ENCODE measurements around the gene RIC3. TPM values are rescaled to one million over a fixed set of nuclear protein-coding genes. Genes with fewer than 3 reads are reported as not detected.

RIC3 gene
- total and polyA plus RNA-seq, 4 donors, result 38.2 to 56.1 (median 54.1) TPM

DNA sequence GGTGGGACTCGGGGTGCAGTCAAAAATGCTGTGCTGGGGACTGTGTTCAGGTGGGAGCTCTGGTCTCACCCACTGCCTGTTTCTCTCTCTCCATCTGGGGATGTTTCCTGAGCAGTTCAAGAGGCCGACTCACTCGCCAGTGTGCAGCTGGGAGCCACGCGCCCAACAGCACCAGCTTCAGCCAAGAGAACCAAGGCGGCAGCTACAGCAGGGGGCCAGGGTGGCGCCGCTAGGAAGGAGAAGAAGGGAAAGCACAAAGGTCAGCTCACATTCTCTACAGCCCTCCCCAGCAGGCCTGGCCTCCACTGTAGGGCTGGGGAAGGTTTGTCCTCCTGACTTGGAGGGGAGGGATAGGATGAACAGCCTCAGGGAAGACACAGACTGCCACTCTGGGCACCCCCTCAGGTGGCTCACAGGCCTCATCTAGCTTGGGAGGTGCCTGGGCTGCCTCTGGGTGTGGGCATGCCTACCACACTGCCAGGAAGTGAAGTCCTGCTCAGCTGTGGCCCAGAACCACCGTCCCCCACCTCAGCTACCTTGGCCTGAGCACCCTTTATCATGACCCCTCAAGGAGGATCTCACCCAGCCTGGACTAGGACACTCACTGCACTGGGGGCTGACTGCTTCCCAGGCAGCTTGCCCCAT is 74.8 kb downstream of the RIC3 start:
- H3K27me3 ChIP-seq (ENCODE audit: control insufficient read depth, insufficient read depth, low read length), result no peaks in the 10 kb centered on the region
- peaks cover 80% of the 10 kb centered on the region for H3K36me3 ChIP-seq (ENCODE audit: control insufficient read depth, insufficient read depth, low read length)
- no peak overlapping the region for H3K27ac ChIP-seq (ENCODE audit: low read depth, low read length)
- DNase-seq (ENCODE audit: low read depth in 4 of 6, low spot score in 6 of 6), result no peak
- 94% methylated on average over 7 of the region's 9 CpGs for WGBS (ENCODE audit: insufficient coverage)
- H3K4me3 ChIP-seq (ENCODE audit: low read depth, low read length), result no peak overlapping the region
- H3K9me3 ChIP-seq (ENCODE audit: control insufficient read depth, insufficient read depth, low read length), result no peaks in the 10 kb centered on the region
- peaks cover 46% of the 10 kb centered on the region for H3K4me1 ChIP-seq (ENCODE audit: control insufficient read depth, insufficient read depth, low read length)

- peak in 2 of 6 donors; percentile 79 to 83 for DNase-seq (ENCODE audit: low read depth in 4 of 6, low spot score in 6 of 6)
- H3K4me3 ChIP-seq (ENCODE audit: low read depth, low read length), result no peak overlapping the region
- no peak overlapping the region for H3K27ac ChIP-seq (ENCODE audit: low read depth, low read length)
- H3K36me3 ChIP-seq (ENCODE audit: control insufficient read depth, insufficient read depth, low read length), result peaks cover 67% of the 10 kb centered on the region
- H3K4me1 ChIP-seq (ENCODE audit: control insufficient read depth, insufficient read depth, low read length), result peaks cover 59% of the 10 kb centered on the region
- H3K9me3 ChIP-seq (ENCODE audit: control insufficient read depth, insufficient read depth, low read length), result no peaks in the 10 kb centered on the region
- 66% methylated on average over 7 of the region's 11 CpGs for WGBS (ENCODE audit: insufficient coverage)
- no peaks in the 10 kb centered on the region for H3K27me3 ChIP-seq (ENCODE audit: control insufficient read depth, insufficient read depth, low read length)
These were observed 76.0 kb downstream of the RIC3 start for GRCh38 chr11:8092587-8093424.

DNA sequence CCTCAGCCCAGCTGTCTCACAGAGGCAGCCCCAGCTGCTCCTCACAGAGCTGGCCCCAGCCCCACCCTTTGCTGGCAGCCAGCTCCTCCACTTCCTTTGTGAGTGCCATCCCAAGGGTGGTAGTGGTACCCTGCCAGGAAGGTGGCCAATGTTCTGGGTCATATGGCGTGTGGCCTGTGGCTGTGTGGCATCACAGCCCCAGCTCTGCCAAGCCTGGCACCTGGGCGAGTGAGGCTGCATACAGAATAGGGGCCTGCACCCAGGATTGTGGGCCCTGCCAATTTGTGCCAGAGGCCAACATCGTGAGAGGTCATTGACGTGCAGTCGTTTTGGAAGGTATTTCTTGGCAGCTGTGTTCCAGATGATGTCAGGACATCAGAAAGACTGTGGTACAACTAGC is 77.1 kb downstream of the RIC3 start:
- Histone ChIP-seq H3K27me3 (ENCODE audit: control insufficient read depth, insufficient read depth, low read length) (no peaks in the 10 kb centered on the region), H3K4me3 (ENCODE audit: low read depth, low read length) (no peak overlapping the region), H3K27ac (ENCODE audit: low read depth, low read length) (no peak overlapping the region), H3K36me3 (ENCODE audit: control insufficient read depth, insufficient read depth, low read length) (peaks cover 58% of the 10 kb centered on the region), H3K4me1 (ENCODE audit: control insufficient read depth, insufficient read depth, low read length) (peaks cover 70% of the 10 kb centered on the region), H3K9me3 (ENCODE audit: control insufficient read depth, insufficient read depth, low read length) (no peaks in the 10 kb centered on the region)
- WGBS (ENCODE audit: insufficient coverage), result 76% methylated on average over 5 of the region's 5 CpGs
- DNase-seq (ENCODE audit: low read depth in 4 of 6, low spot score in 6 of 6), result no peak

- peaks cover 75% of the 10 kb centered on the region for H3K4me1 ChIP-seq (ENCODE audit: control insufficient read depth, insufficient read depth, low read length)
- WGBS (ENCODE audit: insufficient coverage), result 41% methylated on average over 5 of the region's 5 CpGs
- peaks cover 49% of the 10 kb centered on the region for H3K36me3 ChIP-seq (ENCODE audit: control insufficient read depth, insufficient read depth, low read length)
- no peaks in the 10 kb centered on the region for H3K27me3 ChIP-seq (ENCODE audit: control insufficient read depth, insufficient read depth, low read length)
- no peak overlapping the region for H3K4me3 ChIP-seq (ENCODE audit: low read depth, low read length)
- no peak overlapping the region for H3K27ac ChIP-seq (ENCODE audit: low read depth, low read length)
- DNase-seq (ENCODE audit: low read depth in 4 of 6, low spot score in 6 of 6), result peak in 4 of 6 donors; percentile 65 to 94 (median 78)
- H3K9me3 ChIP-seq (ENCODE audit: control insufficient read depth, insufficient read depth, low read length), result no peaks in the 10 kb centered on the region
These were observed 78.1 kb downstream of the RIC3 start for GRCh38 chr11:8090756-8091155.

GRCh38 chr11:8089791-8090510 is 78.9 kb downstream of the RIC3 start:
- Histone ChIP-seq H3K27ac (ENCODE audit: low read depth, low read length) (no peak overlapping the region), H3K4me3 (ENCODE audit: low read depth, low read length) (no peak overlapping the region)
- 87% methylated on average over 17 of the region's 17 CpGs for WGBS (ENCODE audit: insufficient coverage)

DNA sequence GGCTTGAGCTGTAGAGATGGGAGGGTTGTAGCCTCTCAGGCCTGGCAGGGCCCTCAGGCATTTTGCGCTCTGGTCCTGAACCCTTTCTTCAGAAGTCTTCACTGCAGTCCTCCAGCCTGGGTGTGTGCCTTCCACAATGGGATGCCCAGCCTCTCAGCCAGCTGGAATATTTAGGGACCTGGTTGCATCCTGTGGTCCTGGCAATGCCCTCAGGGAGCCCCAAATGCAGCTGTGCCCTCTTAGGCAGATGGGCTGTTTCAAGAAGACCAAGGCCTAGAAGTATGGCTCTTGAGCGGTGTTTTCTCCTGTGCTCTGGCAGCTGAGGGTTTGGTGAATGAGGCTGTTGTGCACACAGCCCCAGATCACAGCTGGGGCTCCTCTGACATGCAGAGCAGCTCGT is 81.1 kb downstream of the RIC3 start:
- H3K36me3 ChIP-seq (ENCODE audit: control insufficient read depth, insufficient read depth, low read length), result peaks cover 21% of the 10 kb centered on the region
- WGBS (ENCODE audit: insufficient coverage), result 65% methylated on average over 3 of the region's 3 CpGs
- H3K27me3 ChIP-seq (ENCODE audit: control insufficient read depth, insufficient read depth, low read length), result no peaks in the 10 kb centered on the region
- no peak for DNase-seq (ENCODE audit: low read depth in 4 of 6, low spot score in 6 of 6)
- no peak overlapping the region for H3K27ac ChIP-seq (ENCODE audit: low read depth, low read length)
- no peak overlapping the region for H3K4me3 ChIP-seq (ENCODE audit: low read depth, low read length)
- peaks cover 74% of the 10 kb centered on the region for H3K4me1 ChIP-seq (ENCODE audit: control insufficient read depth, insufficient read depth, low read length)
- no peaks in the 10 kb centered on the region for H3K9me3 ChIP-seq (ENCODE audit: control insufficient read depth, insufficient read depth, low read length)

More at GRCh38 chr11:8089791-8090510, 78.9 kb downstream of the RIC3 start:
- Histone ChIP-seq H3K4me1 (ENCODE audit: control insufficient read depth, insufficient read depth, low read length) (peaks cover 75% of the 10 kb centered on the region), H3K9me3 (ENCODE audit: control insufficient read depth, insufficient read depth, low read length) (no peaks in the 10 kb centered on the region), H3K36me3 (ENCODE audit: control insufficient read depth, insufficient read depth, low read length) (peaks cover 42% of the 10 kb centered on the region), H3K27me3 (ENCODE audit: control insufficient read depth, insufficient read depth, low read length) (no peaks in the 10 kb centered on the region)
- no peak for DNase-seq (ENCODE audit: low read depth in 4 of 6, low spot score in 6 of 6)

GRCh38 chr11:8087185-8087584 is 81.6 kb downstream of the RIC3 start:
- no peaks in the 10 kb centered on the region for H3K9me3 ChIP-seq (ENCODE audit: control insufficient read depth, insufficient read depth, low read length)
- H3K27me3 ChIP-seq (ENCODE audit: control insufficient read depth, insufficient read depth, low read length), result no peaks in the 10 kb centered on the region
- peaks cover 21% of the 10 kb centered on the region for H3K36me3 ChIP-seq (ENCODE audit: control insufficient read depth, insufficient read depth, low read length)
- WGBS (ENCODE audit: insufficient coverage), result 83% methylated on average over 4 of the region's 4 CpGs
- H3K4me3 ChIP-seq (ENCODE audit: low read depth, low read length), result no peak overlapping the region
- no peak overlapping the region for H3K27ac ChIP-seq (ENCODE audit: low read depth, low read length)
- H3K4me1 ChIP-seq (ENCODE audit: control insufficient read depth, insufficient read depth, low read length), result peaks cover 80% of the 10 kb centered on the region
- DNase-seq (ENCODE audit: low read depth in 4 of 6, low spot score in 6 of 6), result no peak

DNA sequence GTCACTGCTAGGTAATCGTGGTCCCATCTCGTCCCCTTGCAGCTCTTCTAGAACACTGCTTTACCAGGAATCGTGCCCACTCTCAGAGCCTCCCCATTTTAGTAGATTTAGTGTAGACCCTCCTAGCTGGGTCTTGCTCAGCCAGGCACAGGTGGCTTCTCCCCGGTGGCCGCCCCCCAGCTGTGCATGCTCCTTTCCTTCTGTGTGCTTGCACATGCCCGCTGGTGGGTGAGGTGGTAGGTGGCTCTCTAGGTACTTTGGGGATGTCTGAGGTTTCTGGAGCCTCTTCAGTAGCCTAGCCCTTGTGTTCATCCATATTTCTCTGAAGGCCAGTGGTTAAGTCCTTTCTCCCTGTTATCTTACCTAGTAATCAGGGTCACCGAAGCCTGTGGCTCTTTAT is 82.3 kb downstream of the RIC3 start:
- WGBS (ENCODE audit: insufficient coverage), result 88% methylated on average over 5 of the region's 7 CpGs
- peaks cover 15% of the 10 kb centered on the region for H3K36me3 ChIP-seq (ENCODE audit: control insufficient read depth, insufficient read depth, low read length)
- H3K9me3 ChIP-seq (ENCODE audit: control insufficient read depth, insufficient read depth, low read length), result no peaks in the 10 kb centered on the region
- H3K4me1 ChIP-seq (ENCODE audit: control insufficient read depth, insufficient read depth, low read length), result peaks cover 83% of the 10 kb centered on the region
- H3K27me3 ChIP-seq (ENCODE audit: control insufficient read depth, insufficient read depth, low read length), result no peaks in the 10 kb centered on the region
- DNase-seq (ENCODE audit: low read depth in 4 of 6, low spot score in 6 of 6), result no peak
- H3K4me3 ChIP-seq (ENCODE audit: low read depth, low read length), result no peak overlapping the region
- no peak overlapping the region for H3K27ac ChIP-seq (ENCODE audit: low read depth, low read length)

- Histone ChIP-seq H3K4me3 (ENCODE audit: low read depth, low read length) (no peak overlapping the region), H3K27me3 (ENCODE audit: control insufficient read depth, insufficient read depth, low read length) (no peaks in the 10 kb centered on the region), H3K4me1 (ENCODE audit: control insufficient read depth, insufficient read depth, low read length) (peaks cover 85% of the 10 kb centered on the region), H3K36me3 (ENCODE audit: control insufficient read depth, insufficient read depth, low read length) (peaks cover 10% of the 10 kb centered on the region), H3K27ac (ENCODE audit: low read depth, low read length) (no peak overlapping the region), H3K9me3 (ENCODE audit: control insufficient read depth, insufficient read depth, low read length) (no peaks in the 10 kb centered on the region)
- 27% methylated on average over 8 of the region's 8 CpGs for WGBS (ENCODE audit: insufficient coverage)
- peak in 2 of 6 donors; percentile 64 to 79 for DNase-seq (ENCODE audit: low read depth in 4 of 6, low spot score in 6 of 6)
These were observed 82.8 kb downstream of the RIC3 start for GRCh38 chr11:8086001-8086479.

Measured in spinal cord (tissue), 10 donors.